ENCODE measurements around the gene PLEKHN1. TPM values are rescaled to one million over a fixed set of nuclear protein-coding genes. Genes with fewer than 3 reads are reported as not detected.

PLEKHN1 gene
- total and polyA plus RNA-seq, 2 donors (not counting 3 experiments of a cell fraction or from before 2014, with no cell fraction given) = 0.29 to 0.88 TPM

- intact Hi-C loops (cut with micrococcal nuclease) = no loop called here
- Histone ChIP-seq H3K4me2 (ENCODE audit: insufficient read depth, low read length) (no peak overlapping the region), H4K20me1 (replicated peaks; ENCODE audit: control insufficient read depth, extremely low read depth, insufficient read depth, low read length) (no peaks in the 10 kb centered on the region), H3K9me1 (replicated peaks; ENCODE audit: control insufficient read depth, extremely low read depth, insufficient read depth, low read length) (no peaks in the 10 kb centered on the region), H3K9me3 (replicated peaks; ENCODE audit: control insufficient read depth, insufficient read depth, low read length) (no peaks in the 10 kb centered on the region), H3K36me3 (ENCODE audit: control insufficient read depth in 2 of 2, extremely low read depth in 1 of 2, insufficient read depth in 2 of 2, low read length in 2 of 2) (no peaks in the 10 kb centered on the region), H3K9ac (replicated peaks; ENCODE audit: extremely low read depth, insufficient read depth, low read length) (no peak overlapping the region), H3K27ac (ENCODE audit: insufficient read depth, low read depth, low read length) (no peak overlapping the region), H3K79me2 (ENCODE audit: control insufficient read depth, insufficient read depth, low read length) (no peaks in the 10 kb centered on the region), H3K4me3 (replicated peaks in 1 of 3; ENCODE audit: insufficient read depth in 1 of 3, low read depth in 1 of 3, low read length in 3 of 3) (no peak overlapping the region), H2AFZ (ENCODE audit: low read depth, low read length) (no peak overlapping the region), H3K4me1 (ENCODE audit: control insufficient read depth, extremely low read depth, insufficient read depth, low read length) (no peaks in the 10 kb centered on the region), H3K27me3 (ENCODE audit: control insufficient read depth in 2 of 2, insufficient read depth in 2 of 2, low read length in 2 of 2) (peaks cover 10 to 14% of the 10 kb centered on the region in 2 experiments)
- TF ChIP-seq FOS (IDR thresholded peaks at IDR 0.05; ENCODE audit: borderline replicate concordance, insufficient read depth, low read length) (no peak), GATA2 (IDR thresholded peaks at IDR 0.05; ENCODE audit: insufficient read depth, insufficient read length, low read depth, low read length) (no peak), POLR2A (IDR thresholded peaks at IDR 0.05; ENCODE audit: low read depth, low read length) (no peak), POLR2AphosphoS5 (IDR thresholded peaks at IDR 0.05; ENCODE audit: insufficient read depth, low read depth, low read length) (no peak), MYC (IDR thresholded peaks at IDR 0.05; ENCODE audit: low read depth, low read length) (no peak), CTCF (IDR thresholded peaks at IDR 0.05; ENCODE audit: extremely low read depth in 1 of 2, insufficient read depth in 1 of 2, low read depth in 1 of 2, low read length in 2 of 2) (no peak), JUN (IDR thresholded peaks at IDR 0.05; ENCODE audit: borderline replicate concordance, insufficient read depth, insufficient read length, low read depth) (no peak), MAX (IDR thresholded peaks at IDR 0.05; ENCODE audit: insufficient read depth, insufficient read length) (no peak), EZH2 (IDR thresholded peaks at IDR 0.05; ENCODE audit: borderline replicate concordance, low read depth, low read length, severe bottlenecking) (no peak)
- CTCF ChIA-PET = interaction anchor here (0.6 kb wide), 1 partner anchor 16 kb away, joined by 3 read pairs; no protein-coding TSS in a partner anchor
- FAIRE-seq (no peak), DNase-seq (ENCODE audit: low read depth, low spot score) (no peak)
- POLR2A ChIA-PET = no interaction called here
- dilution Hi-C loops (cut with MboI; ENCODE audit: extremely low pct_ligation_motif_present, low sequenced_read_pairs) = no loop called here
- BruUV-seq (replicated peaks) = no TSS peak
Observed at GRCh38 chr1:919271-919872, 46.9 kb upstream of the PLEKHN1 start.

Measured in endothelial cell of umbilical vein (primary cell).